ENCODE data around the gene ZMYND8. TPM values are rescaled to one million over a fixed set of nuclear protein-coding genes. Genes with fewer than 3 reads are reported as not detected.
A peak's percentile ranks its signal among the peaks of the same experiment; 100 is the strongest.

ZMYND8 gene
- total RNA-seq, 1 donor, result 20.3 TPM

GRCh38 chr20:47233333-47234188 lies 122.9 kb downstream of the ZMYND8 start:
- no peak for TF ChIP-seq CTCF (IDR thresholded peaks at IDR 0.05; ENCODE audit: insufficient read depth, low read depth, low read length)
- peak; percentile 45 for DNase-seq (ENCODE audit: low read depth)

GRCh38 chr20:47232518-47232917 lies 124.0 kb downstream of the ZMYND8 start:
- no peak overlapping the region for H3K4me3 ChIP-seq (ENCODE audit: low read depth, low read length)
- no peak for TF ChIP-seq CTCF (IDR thresholded peaks at IDR 0.05; ENCODE audit: insufficient read depth, low read depth, low read length)
- no peak for DNase-seq (ENCODE audit: low read depth)

More at GRCh38 chr20:47233333-47234188, 122.9 kb downstream of the ZMYND8 start:
- no peak overlapping the region for H3K4me3 ChIP-seq (ENCODE audit: low read depth, low read length)

- no peak overlapping the region for H3K4me3 ChIP-seq (ENCODE audit: low read depth, low read length)
- peak; percentile 6 for DNase-seq (ENCODE audit: low read depth)
- TF ChIP-seq CTCF (IDR thresholded peaks at IDR 0.05; ENCODE audit: insufficient read depth, low read depth, low read length), result no peak
These were observed 125.0 kb downstream of the ZMYND8 start for GRCh38 chr20:47231382-47232039.

- no peak overlapping the region for H3K4me3 ChIP-seq (ENCODE audit: low read depth, low read length)
- DNase-seq (ENCODE audit: low read depth), result no peak
- TF ChIP-seq CTCF (IDR thresholded peaks at IDR 0.05; ENCODE audit: insufficient read depth, low read depth, low read length), result no peak
These were observed 125.7 kb downstream of the ZMYND8 start for GRCh38 chr20:47230811-47231256.

GRCh38 chr20:47228654-47229053 lies 127.8 kb downstream of the ZMYND8 start:
- no peak for DNase-seq (ENCODE audit: low read depth)
- H3K4me3 ChIP-seq (ENCODE audit: low read depth, low read length), result no peak overlapping the region
- no peak for TF ChIP-seq CTCF (IDR thresholded peaks at IDR 0.05; ENCODE audit: insufficient read depth, low read depth, low read length)

GRCh38 chr20:47227576-47227975 lies 128.9 kb downstream of the ZMYND8 start:
- H3K4me3 ChIP-seq (ENCODE audit: low read depth, low read length), result no peak overlapping the region
- no peak for TF ChIP-seq CTCF (IDR thresholded peaks at IDR 0.05; ENCODE audit: insufficient read depth, low read depth, low read length)
- no peak for DNase-seq (ENCODE audit: low read depth)

Measured in fibroblast of villous mesenchyme (primary cell).